ENCODE results near the gene F10. TPM values are rescaled to one million over a fixed set of nuclear protein-coding genes. Genes with fewer than 3 reads are reported as not detected.

The F10 gene
- total RNA-seq, 1 experiment from 2014 or later = not detected

DNA sequence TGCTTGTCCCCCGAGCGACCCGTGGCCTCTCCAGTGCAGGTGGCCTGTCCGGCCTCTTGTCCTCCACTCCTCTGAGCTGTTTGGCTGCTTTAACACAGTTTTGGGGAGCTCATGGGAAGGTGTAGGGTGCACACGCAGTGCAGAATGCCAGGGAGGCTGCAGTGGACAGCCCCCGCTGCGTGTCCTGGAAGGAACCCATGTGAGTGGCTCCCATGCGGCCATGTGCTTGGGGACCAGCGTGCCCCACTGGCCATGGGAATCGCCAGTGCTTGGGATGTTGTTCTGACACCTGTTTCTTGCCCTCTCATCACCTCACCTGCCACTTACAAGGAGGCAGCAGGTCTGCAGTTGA, 39.6 kb upstream of the F10 start:
- peaks cover 4% of the 10 kb centered on the region; the same call in 1 of the 2 replicates for H3K4me1 ChIP-seq (ENCODE audit: insufficient read depth, low read length)
- no peaks in the 10 kb centered on the region for H3K9me2 ChIP-seq (replicated peaks; ENCODE audit: low read length)
- no peak overlapping the region for H3K4me3 ChIP-seq (ENCODE audit: low read length)
- H3F3A ChIP-seq (ENCODE audit: low read length, unreplicated experiment) = no peaks in the 10 kb centered on the region
- no peak for DNase-seq
- TF ChIP-seq, protein P1, sequence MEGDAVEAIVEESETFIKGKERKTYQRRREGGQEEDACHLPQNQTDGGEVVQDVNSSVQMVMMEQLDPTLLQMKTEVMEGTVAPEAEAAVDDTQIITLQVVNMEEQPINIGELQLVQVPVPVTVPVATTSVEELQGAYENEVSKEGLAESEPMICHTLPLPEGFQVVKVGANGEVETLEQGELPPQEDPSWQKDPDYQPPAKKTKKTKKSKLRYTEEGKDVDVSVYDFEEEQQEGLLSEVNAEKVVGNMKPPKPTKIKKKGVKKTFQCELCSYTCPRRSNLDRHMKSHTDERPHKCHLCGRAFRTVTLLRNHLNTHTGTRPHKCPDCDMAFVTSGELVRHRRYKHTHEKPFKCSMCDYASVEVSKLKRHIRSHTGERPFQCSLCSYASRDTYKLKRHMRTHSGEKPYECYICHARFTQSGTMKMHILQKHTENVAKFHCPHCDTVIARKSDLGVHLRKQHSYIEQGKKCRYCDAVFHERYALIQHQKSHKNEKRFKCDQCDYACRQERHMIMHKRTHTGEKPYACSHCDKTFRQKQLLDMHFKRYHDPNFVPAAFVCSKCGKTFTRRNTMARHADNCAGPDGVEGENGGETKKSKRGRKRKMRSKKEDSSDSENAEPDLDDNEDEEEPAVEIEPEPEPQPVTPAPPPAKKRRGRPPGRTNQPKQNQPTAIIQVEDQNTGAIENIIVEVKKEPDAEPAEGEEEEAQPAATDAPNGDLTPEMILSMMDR (conservative IDR thresholded peaks at IDR 0.05; ENCODE audit: low read depth, low read length) = no peak
- no peak for TF ChIP-seq EZH2 (IDR thresholded peaks at IDR 0.05; ENCODE audit: low read length, unreplicated experiment)
- no peaks in the 10 kb centered on the region for H4K20me1 ChIP-seq (ENCODE audit: low read length)
- no peaks in the 10 kb centered on the region for H3K79me2 ChIP-seq (ENCODE audit: low read length)
- ATAC-seq = no peak
- no peak overlapping the region for H3K9ac ChIP-seq (ENCODE audit: low read length)
- no peak overlapping the region for H3K27ac ChIP-seq (ENCODE audit: low read length)
- POLR2A ChIA-PET (ENCODE audit: unreplicated experiment) = no interaction called here
- no peaks in the 10 kb centered on the region for H3K27me3 ChIP-seq (ENCODE audit: low read length)
- no peaks in the 10 kb centered on the region for H3K9me3 ChIP-seq (ENCODE audit: low read length)
- CTCF ChIA-PET = no interaction called here
- no TSS peak for BruUV-seq (replicated peaks)
- H3K4me2 ChIP-seq (ENCODE audit: low read length) = no peak overlapping the region
- intact Hi-C loops (cut with micrococcal nuclease) = no loop called here
- no peak overlapping the region for H2AFZ ChIP-seq (ENCODE audit: low read length)
- no peaks in the 10 kb centered on the region for H3K36me3 ChIP-seq (ENCODE audit: low read depth, low read length)

DNA sequence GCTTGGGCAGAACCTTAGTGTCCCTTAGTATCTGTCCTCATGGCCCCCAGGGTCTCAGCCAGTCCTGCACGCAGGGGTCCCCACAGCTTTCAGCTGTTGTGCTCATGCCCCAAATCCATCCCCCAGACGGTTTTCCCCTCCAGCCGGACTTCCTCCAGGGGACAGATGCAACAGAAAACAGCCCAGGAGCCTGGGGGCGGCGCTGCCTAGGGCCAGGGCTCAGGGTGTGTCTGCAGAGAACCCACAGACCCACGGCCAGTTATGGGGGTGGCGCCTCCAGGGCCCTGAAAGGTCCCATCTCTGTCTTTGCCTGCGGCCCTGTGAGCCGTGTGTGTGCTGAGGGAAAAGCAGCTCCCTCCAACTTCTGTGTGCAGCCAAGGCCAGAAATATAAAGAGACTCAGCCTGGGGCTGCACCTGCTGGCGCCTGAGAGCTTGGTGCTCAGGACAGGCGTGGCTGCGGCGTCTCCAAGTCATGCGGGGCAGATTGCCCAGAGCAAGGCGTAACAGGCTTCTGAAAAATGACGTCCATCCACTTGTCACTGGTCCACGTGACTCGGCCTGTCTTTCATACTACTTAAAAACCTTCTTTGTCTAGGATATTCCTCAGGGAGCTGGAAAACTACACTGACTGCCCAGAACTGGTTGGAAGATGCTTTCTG, 39.1 kb upstream of the F10 start:
- TF ChIP-seq, protein P1 (conservative IDR thresholded peaks at IDR 0.05; ENCODE audit: low read depth, low read length) = no peak
- TF ChIP-seq EZH2 (IDR thresholded peaks at IDR 0.05; ENCODE audit: low read length, unreplicated experiment) (no peak), EZH2phosphoT487 (IDR thresholded peaks at IDR 0.05; ENCODE audit: borderline replicate concordance, low read length) (no peak)

More for the DNA sequence above, 39.1 kb upstream of the F10 start:
- Histone ChIP-seq H3K27ac (ENCODE audit: low read length) (no peak overlapping the region), H4K20me1 (ENCODE audit: low read length) (no peaks in the 10 kb centered on the region), H3K36me3 (ENCODE audit: low read depth, low read length) (no peaks in the 10 kb centered on the region), H3K9ac (ENCODE audit: low read length) (no peak overlapping the region), H2AFZ (ENCODE audit: low read length) (no peak overlapping the region; the same call in 1 of the 2 replicates), H3K4me2 (ENCODE audit: low read length) (peak overlapping the region; percentile 25; the same call in 1 of the 2 replicates), H3K4me3 (ENCODE audit: low read length) (no peak overlapping the region), H3K27me3 (ENCODE audit: low read length) (no peaks in the 10 kb centered on the region), H3F3A (ENCODE audit: low read length, unreplicated experiment) (no peaks in the 10 kb centered on the region), H3K79me2 (ENCODE audit: low read length) (no peaks in the 10 kb centered on the region), H3K9me3 (ENCODE audit: low read length) (no peaks in the 10 kb centered on the region), H3K9me2 (replicated peaks; ENCODE audit: low read length) (no peaks in the 10 kb centered on the region), H3K4me1 (ENCODE audit: insufficient read depth, low read length) (peaks cover 4% of the 10 kb centered on the region; the same call in 1 of the 2 replicates)
- ChIA-PET CTCF (no interaction called here), POLR2A (ENCODE audit: unreplicated experiment) (no interaction called here)
- intact Hi-C loops (cut with micrococcal nuclease) = no loop called here
- no TSS peak for BruUV-seq (replicated peaks)
- peak; percentile 52 for DNase-seq
- ATAC-seq = peak; percentile 77; the same call in 1 of the 2 replicates

Data from PC-3 (cell line).